GM10266 (cell line): ENCODE measurements around the gene PARP1.
"Not testable (repeated sequence)": the region's sequence is repeated elsewhere in the genome, so short reads cannot be mapped to it uniquely, and the experiment has no call there.

Experiments used
- DNase-seq: peaks from one replicate; pipeline ENCODE4 v3.0.0; 2012; ENCODE audit errors: extremely low spot score
- TF ChIP-seq, protein P1 (sequence below): IDR thresholded peaks from 2 replicates; pipeline ENCODE4 v1.5.1; 2012; ENCODE audit warnings: mild to moderate bottlenecking, low read depth; ENCODE audit not compliant: control insufficient read depth, insufficient read depth; ENCODE audit errors: missing control alignments

PARP1 gene

DNA sequence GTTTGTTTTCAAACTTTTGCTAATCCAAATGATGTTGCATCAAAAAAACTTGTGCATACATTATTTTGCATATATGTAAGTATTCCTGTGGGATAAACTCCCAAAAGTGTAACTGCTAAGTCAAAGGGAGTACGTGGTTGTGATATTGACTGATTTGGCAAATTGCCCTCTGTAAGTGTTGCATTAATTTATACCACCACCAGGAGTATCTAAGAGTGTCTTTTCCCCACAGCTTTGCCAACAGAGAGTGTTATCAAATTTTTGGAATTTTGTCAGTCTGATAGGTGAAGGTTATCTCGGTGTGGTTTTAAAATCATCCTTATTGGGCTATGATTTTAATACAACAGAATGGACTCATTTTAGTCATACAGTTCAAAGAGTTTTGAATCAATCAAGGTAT lies 30.1 kb upstream of the PARP1 start:
- TF ChIP-seq, protein P1, sequence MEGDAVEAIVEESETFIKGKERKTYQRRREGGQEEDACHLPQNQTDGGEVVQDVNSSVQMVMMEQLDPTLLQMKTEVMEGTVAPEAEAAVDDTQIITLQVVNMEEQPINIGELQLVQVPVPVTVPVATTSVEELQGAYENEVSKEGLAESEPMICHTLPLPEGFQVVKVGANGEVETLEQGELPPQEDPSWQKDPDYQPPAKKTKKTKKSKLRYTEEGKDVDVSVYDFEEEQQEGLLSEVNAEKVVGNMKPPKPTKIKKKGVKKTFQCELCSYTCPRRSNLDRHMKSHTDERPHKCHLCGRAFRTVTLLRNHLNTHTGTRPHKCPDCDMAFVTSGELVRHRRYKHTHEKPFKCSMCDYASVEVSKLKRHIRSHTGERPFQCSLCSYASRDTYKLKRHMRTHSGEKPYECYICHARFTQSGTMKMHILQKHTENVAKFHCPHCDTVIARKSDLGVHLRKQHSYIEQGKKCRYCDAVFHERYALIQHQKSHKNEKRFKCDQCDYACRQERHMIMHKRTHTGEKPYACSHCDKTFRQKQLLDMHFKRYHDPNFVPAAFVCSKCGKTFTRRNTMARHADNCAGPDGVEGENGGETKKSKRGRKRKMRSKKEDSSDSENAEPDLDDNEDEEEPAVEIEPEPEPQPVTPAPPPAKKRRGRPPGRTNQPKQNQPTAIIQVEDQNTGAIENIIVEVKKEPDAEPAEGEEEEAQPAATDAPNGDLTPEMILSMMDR: no peak
- DNase-seq: no peak

DNA sequence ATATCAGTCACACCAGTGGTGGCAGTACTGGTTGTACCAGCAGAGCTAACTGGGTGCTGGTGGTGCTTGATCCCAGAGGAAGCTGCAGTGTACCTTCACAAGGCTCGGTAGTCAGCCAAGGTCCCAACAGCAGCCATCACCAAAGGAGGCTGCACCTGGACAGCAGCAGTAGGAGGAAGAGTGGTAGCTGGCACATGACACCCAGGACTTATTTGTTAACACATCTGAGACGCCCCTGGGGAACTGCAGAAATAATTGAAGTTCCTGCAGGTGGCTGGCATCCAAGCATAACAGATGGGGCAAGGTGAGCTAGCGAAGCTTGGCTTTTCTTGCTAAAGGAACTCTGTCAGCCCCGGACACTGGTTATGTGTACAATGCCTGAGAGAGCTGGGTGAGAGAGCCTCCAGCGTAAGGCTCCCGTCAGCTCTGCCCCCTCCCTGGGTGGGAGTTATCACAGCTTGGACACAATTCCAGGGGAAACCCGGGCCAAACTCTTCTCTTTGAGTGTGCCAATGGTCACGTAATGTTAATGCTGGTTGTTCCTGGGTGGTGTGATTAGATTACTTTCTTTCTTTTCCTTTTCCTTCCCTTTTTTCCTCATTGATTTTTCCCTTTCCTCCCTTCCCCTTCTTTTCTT lies 29.1 kb upstream of the PARP1 start:
- DNase-seq: no peak
- TF ChIP-seq, protein P1: no peak

DNA sequence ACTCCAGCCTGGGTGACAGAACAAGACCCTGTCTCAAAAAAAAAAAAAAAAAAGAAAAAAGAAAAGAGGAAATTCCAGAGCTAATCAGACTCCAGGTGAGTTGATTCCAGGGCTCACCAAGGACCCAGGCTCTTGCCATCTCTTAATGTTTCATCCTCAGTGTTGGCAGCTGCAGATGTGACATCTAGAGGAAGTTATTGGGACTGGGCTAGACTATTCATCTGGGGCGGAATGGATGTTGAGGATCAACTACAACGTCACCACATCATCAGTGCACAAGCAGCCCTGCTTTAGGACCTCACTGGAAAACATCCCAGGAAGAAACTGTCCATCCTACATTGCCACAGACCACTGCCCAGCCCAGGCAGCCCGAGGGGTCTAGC lies 28.6 kb upstream of the PARP1 start:
- no peak for DNase-seq
- TF ChIP-seq, protein P1: no peak

DNA sequence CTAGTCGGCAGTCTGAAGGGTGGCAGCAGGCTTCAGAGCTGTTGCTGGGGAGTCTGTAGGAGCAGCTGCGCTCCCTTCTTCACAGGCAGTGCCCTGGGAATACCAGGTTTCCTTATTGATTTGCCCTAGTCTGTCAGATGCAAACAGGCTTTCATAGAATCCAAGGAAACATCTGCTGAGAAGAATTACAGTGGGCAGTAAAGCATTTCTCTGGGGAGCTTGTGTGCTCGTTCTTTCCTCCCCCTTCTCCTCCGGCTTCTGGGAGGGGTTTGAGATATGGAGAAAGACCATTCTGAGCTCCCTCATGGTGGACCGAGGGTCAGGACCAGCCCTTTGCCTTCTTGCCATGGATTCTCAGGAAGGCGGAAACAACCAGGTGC lies 25.4 kb upstream of the PARP1 start:
- TF ChIP-seq, protein P1: no peak
- DNase-seq: no peak

DNA sequence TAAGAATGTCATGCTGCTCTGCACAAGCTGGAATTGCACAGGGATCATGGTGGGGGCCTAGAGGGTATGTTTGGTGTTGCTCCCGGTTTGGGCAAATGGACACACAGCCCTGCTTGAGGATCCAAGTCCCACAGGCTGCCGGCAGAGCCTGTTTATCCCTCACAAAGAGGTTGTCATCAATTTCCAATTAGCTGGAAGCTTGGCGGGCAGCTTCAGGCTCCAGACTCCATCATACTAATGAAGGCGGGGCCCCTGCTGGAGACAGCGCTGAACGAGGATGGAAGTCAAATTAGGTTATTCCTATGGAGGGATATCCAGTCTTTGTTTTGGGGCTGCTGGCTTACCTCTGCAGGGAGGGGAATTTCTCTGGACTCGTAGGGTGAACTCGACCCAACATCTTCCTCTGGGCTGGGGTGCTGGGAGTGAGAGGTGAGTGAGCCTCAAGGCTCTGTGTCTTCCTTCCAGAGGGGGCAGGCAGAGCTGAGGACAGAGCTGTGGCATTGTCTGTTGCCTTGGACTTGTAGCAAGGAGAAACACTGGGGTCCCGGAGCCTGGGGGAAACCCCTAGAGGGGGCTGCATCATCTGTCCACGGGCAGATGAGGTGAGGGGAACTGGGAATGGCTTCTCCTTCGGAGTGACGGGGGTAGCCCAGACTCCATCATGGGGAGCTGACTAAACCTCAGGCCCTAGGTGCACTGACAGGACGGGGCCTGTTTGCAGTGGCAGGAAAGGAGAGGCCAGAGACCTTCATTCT lies 24.9 kb upstream of the PARP1 start:
- TF ChIP-seq, protein P1: no peak
- DNase-seq: no peak

DNA sequence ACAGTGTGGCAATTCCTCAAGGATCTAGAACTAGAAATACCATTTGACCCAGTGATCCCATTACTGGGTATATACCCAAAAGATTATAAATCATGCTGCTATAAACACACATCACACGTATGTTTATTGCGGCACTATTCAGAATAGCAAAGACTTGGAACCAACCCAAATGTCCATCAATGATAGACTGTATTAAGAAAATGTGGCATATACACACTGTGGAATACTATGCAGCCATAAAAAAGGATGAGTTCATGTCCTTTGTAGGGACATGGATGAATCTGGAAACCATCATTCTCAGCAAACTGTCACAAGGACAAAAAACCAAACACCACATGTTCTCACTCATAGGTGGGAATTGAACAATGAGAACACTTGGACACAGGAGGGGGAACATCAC lies 24.0 kb upstream of the PARP1 start:
- DNase-seq: not testable (repeated sequence)

DNA sequence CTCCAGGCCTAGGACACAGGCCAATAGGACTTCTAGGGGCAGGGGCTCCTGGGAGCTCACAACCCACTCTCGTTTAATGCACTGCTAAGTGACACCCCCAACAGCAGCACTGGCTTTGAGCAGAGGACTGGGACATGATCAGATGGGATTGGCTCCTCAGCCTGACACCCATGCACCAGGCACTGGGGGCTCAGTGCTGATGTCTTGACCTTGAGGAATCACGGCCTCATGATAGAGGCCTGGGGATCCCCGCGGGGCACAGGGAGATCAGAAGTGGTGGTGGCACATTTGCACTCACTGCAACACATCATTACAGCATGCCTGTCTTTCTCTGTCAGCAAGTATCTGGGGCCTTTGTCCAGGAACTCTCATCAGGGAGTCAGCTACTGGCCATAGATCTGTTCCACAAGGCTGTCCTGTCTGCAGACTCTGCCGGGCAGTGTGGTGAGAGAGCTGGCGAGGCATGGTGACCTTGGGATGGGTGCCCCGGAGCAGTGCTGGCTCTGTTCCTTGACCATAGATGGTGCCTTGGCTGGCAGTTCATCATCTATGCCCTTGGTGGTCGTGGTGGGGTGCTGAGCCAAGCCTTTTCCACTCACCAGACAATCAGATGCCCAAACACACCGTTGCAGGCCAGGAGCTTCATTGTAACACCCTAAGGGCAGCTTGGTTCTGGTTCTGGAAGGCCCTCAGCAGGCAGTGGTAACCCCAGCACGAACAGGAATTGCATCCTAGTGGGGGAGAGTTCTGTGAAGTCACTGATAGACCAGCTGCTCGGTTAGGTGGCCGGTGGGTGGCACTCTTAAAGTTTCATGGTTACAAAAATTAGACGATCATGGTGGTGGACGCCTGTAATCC lies 22.2 kb upstream of the PARP1 start:
- TF ChIP-seq, protein P1: no peak
- no peak for DNase-seq
